ENCODE results near the gene KRTAP5-11.

DNA sequence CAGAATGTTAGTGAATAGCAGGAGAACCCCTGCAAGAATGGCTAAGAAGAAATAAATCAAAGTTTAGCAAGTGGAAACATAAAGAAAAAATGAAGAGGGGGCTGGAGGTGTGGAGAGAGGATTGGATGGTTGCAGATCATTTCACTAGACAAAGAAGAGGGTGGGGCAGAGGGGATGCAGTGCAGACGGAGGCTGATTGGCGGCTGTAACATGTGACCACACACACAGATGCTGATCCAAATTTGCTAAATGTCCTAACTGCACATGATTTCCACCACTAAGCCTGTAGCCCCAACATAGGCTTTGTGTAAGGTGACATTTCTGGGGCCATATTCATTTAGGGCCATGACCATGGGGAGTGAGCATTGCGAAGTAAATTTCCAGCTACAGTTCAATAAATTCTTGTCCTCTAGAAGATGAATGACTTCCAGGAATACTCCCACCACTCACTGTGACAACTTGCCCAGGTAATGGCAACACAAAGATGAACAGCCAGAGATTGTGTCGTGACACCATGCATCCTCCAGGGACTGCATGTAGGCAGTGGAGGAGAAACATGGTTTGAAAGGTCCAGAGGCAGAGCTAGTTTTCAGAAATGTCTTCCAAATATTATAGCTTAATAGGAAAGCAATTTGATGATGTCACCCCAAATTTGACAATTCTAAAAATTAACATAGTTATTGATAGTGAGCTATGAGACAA is 6.8 kb downstream of the KRTAP5-11 start:
- TF ChIP-seq EZH2phosphoT487 (IDR thresholded peaks at IDR 0.05; ENCODE audit: insufficient read depth, low read depth) = no peak
- TF ChIP-seq EZH2 (IDR thresholded peaks at IDR 0.05; ENCODE audit: insufficient read depth, poor library complexity, severe bottlenecking) = no peak

Measured in GM23248 (cell line).